GM12875 (cell line): ENCODE measurements around the gene CCN2.

Experiments
- H3K4me3 ChIP-seq: one replicate; pipeline ENCODE4 v1.5.1; 2011; ENCODE audit warnings: low read depth, low read length, control low read depth
- TF ChIP-seq, protein P1 (sequence below): IDR thresholded peaks from 2 replicates; pipeline ENCODE4 v1.5.1; 2011; ENCODE audit warnings: low read depth, mild to moderate bottlenecking, control low read depth, inconsistent platforms, low read length, moderate library complexity, borderline replicate concordance; ENCODE audit not compliant: insufficient read depth

CCN2 gene

DNA sequence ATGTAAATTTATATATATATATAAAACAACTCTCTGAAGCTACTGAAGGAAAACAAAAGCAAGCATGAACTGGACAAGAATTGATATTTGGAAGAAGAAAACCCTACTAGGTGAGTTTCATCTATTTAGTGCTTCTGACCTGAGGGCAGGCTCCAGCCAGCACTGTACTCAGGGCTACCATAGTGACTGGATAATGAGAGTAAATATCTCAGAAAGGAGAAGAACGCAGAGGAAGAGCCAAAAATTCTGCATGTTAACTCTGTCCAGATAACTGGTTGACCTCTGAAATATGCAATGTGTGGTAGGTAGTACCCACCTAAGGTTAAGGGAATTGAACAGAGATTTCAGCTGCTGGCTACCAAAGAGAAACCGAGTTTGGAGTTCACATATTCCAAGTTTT lies 41.4 kb upstream of the CCN2 start:
- TF ChIP-seq, protein P1, sequence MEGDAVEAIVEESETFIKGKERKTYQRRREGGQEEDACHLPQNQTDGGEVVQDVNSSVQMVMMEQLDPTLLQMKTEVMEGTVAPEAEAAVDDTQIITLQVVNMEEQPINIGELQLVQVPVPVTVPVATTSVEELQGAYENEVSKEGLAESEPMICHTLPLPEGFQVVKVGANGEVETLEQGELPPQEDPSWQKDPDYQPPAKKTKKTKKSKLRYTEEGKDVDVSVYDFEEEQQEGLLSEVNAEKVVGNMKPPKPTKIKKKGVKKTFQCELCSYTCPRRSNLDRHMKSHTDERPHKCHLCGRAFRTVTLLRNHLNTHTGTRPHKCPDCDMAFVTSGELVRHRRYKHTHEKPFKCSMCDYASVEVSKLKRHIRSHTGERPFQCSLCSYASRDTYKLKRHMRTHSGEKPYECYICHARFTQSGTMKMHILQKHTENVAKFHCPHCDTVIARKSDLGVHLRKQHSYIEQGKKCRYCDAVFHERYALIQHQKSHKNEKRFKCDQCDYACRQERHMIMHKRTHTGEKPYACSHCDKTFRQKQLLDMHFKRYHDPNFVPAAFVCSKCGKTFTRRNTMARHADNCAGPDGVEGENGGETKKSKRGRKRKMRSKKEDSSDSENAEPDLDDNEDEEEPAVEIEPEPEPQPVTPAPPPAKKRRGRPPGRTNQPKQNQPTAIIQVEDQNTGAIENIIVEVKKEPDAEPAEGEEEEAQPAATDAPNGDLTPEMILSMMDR = no peak
- no peak overlapping the region for H3K4me3 ChIP-seq

DNA sequence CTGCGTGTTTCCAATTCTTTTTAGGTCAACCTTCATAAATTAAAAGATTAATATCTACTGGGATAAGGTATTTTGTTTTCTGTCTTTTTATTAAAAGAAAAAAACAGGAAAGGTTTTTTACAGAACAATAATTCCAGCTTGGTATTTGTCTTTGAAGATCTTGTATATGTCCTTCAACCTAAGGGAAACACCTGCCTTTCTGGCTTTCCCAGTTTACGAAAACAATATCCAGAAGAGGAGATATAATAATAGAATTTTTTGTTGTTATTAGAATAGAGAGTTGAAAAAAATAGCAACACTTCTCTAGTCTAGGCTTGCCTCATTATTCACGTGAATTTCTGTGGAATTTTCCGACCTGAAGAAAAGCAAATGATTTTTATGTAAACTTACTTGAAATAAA lies 37.9 kb upstream of the CCN2 start:
- TF ChIP-seq, protein P1 = no peak
- no peak overlapping the region for H3K4me3 ChIP-seq

DNA sequence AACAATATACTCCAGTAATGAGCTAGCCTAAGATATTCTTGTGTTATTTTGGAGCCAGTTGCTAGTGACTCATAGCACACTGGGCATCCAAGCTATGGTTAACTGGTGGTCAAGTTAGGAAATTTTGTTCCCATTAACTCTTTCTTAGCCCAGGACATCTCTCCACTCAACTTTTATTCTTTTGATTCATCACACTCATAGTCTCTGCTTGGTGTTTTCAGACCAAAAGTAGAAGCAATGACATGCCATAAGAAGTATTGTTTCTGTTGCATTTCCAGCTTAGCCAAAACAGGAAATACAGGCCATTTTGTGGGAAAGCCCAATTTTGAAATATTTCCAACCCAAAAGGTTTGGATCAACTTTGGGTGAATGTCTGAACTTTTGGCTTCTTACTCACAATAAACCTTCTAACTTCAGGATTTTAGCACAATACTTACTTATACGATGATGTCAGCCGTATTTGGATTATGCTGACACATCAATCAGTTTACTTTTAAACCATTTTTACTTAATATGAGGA lies 31.6 kb upstream of the CCN2 start:
- TF ChIP-seq, protein P1 = no peak
- H3K4me3 ChIP-seq = no peak overlapping the region

DNA sequence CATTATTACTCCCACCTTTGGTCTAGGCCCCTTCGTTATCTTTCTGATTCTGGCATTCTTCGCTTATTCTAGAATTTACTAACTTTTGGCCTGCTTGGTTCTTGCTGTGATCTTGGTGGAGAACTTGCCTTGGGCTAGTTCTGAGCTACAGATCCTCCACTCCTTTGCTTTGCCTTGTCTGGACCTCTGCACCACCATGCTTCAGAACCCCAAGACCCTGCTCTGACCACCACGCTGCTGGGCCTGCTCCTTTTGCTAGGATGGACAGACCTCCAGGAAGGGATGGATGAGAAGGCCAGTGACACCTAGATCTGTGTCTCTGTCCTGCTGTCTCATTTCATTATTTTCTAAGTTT lies 30.4 kb upstream of the CCN2 start:
- TF ChIP-seq, protein P1 = no peak
- H3K4me3 ChIP-seq = no peak overlapping the region

DNA sequence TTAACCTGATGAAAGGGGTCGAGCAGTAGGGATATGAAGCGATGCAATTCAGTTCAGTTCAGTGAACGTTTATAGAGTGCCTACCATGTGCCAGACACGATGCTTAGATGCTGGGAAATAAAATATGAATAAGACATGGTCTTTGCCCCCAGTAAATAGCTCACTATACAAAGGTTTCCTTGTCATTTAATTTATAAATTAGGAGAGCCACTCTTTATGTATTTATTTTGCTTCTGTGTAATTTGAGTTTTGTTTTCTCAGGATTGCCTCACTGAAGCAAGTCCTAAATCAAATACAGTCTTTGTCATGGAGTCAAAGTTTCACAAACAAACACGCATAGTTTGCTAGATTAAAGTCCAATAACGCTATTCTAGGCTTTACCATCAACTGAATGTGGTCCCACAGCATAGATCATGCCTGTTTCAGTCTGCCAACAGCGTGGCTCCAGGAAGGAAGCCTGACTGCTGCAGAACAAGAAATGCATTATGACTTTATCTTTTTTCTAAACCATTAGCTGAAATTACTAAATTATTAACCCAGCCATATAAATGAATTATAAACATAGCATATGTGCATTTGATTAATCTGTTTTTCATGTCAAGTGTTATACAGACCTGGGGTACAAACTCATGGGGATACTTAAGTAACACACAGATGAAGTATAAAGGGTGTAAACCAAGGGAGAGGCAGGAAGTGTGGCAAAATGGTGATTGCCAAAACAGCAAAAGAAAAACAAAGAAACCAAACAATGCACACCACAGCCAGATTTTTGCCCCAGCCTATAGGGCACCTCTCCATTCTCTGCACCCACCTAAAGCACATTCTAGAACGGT lies 29.8 kb upstream of the CCN2 start:
- TF ChIP-seq, protein P1 = no peak
- no peak overlapping the region for H3K4me3 ChIP-seq

DNA sequence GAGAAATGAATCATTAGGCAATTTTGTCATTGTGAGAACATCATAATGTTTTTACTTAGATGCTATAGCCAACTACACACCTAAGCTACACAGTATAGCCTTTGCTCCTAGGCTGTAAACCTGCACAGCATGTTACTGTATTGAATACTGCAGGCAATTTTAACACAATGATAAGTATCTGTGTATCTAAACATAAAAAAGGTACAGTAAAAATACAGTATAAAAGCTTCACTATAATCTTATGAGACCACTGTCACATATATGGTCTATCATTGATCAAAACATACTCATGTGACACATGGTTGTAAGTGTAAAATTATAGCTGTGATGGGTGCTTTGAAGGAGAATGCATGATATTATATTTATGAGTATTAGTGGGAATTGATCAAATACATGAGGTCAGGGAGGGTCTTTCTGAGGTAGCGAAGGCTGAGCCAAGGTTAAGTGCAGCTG lies 29.2 kb upstream of the CCN2 start:
- no peak overlapping the region for H3K4me3 ChIP-seq
- TF ChIP-seq, protein P1 = no peak
